ENCODE results near the gene PTPN12. TPM values are rescaled to one million over a fixed set of nuclear protein-coding genes. Genes with fewer than 3 reads are reported as not detected.
A peak's percentile ranks its signal among the peaks of the same experiment; 100 is the strongest.
"Not testable (repeated sequence)": the region's sequence is repeated elsewhere in the genome, so short reads cannot be mapped to it uniquely, and the experiment has no call there.

Gene PTPN12
- polyA plus RNA-seq, 1 donor from 2014 or later: 4.8 TPM

- Mint-ChIP-seq H3K4me1 (peaks cover 12 to 31% (median 21%) of the 10 kb centered on the region in 3 donors), H3K27me3 (no peaks in the 10 kb centered on the region), H3K36me3 (no peaks in the 10 kb centered on the region), H3K27ac (peak overlapping the region; percentile 11 to 96 (median 32)), H3K9me3 (no peaks in the 10 kb centered on the region), H3K4me3 (peak overlapping the region; percentile 56 to 91 (median 72))
Measured at GRCh38 chr7:77531038-77531437, 6.1 kb upstream of the PTPN12 start.

GRCh38 chr7:77532247-77532646 lies 4.8 kb upstream of the PTPN12 start:
- no peaks in the 10 kb centered on the region for H3K27me3 Mint-ChIP-seq
- H3K36me3 Mint-ChIP-seq: no peaks in the 10 kb centered on the region
- H3K27ac Mint-ChIP-seq: peak overlapping the region in 1 of 3 donors; percentile 74
- no peaks in the 10 kb centered on the region for H3K9me3 Mint-ChIP-seq
- H3K4me3 Mint-ChIP-seq: peak overlapping the region in 1 of 4 donors; percentile 67
- H3K4me1 Mint-ChIP-seq: peaks cover 14 to 35% (median 21%) of the 10 kb centered on the region in 3 donors

- H3K27ac Mint-ChIP-seq: peak overlapping the region in 1 of 3 donors; percentile 74
- not testable (repeated sequence) for H3K9me3 Mint-ChIP-seq, H3K36me3 Mint-ChIP-seq, H3K27me3 Mint-ChIP-seq
- peaks cover 14 to 35% (median 21%) of the 10 kb centered on the region in 3 donors for H3K4me1 Mint-ChIP-seq
- peak overlapping the region in 1 of 4 donors; percentile 47 for H3K4me3 Mint-ChIP-seq
Measured at GRCh38 chr7:77532732-77533131, 4.4 kb upstream of the PTPN12 start.

GRCh38 chr7:77534046-77534445 lies 3.0 kb upstream of the PTPN12 start:
- not testable (repeated sequence) for H3K36me3 Mint-ChIP-seq, H3K4me3 Mint-ChIP-seq, H3K27me3 Mint-ChIP-seq, H3K27ac Mint-ChIP-seq, H3K9me3 Mint-ChIP-seq
- H3K4me1 Mint-ChIP-seq: peaks cover 17 to 41% (median 26%) of the 10 kb centered on the region in 3 donors

- Mint-ChIP-seq H3K27me3 (no peaks in the 10 kb centered on the region), H3K27ac (peak overlapping the region in 2 of 3 donors; percentile 97 to 100), H3K4me3 (peak overlapping the region; percentile 98 to 100 (median 100)), H3K36me3 (no peaks in the 10 kb centered on the region), H3K4me1 (peaks cover 18 to 37% (median 21%) of the 10 kb centered on the region in 3 donors), H3K9me3 (peaks cover 0 to 2% (median 0%) of the 10 kb centered on the region in 3 donors)
Measured at GRCh38 chr7:77536017-77536412, 1.1 kb upstream of the PTPN12 start.

GRCh38 chr7:77536413-77537135 lies 521 bp upstream of the PTPN12 start:
- no peaks in the 10 kb centered on the region for H3K27me3 Mint-ChIP-seq
- H3K9me3 Mint-ChIP-seq: peaks cover 0 to 2% (median 0%) of the 10 kb centered on the region in 3 donors
- no peaks in the 10 kb centered on the region for H3K36me3 Mint-ChIP-seq
- peak overlapping the region; percentile 98 to 100 (median 100) for H3K4me3 Mint-ChIP-seq
- peaks cover 12 to 39% (median 20%) of the 10 kb centered on the region in 3 donors for H3K4me1 Mint-ChIP-seq
- H3K27ac Mint-ChIP-seq: peak overlapping the region; percentile 96 to 100 (median 97)

- H3K27ac Mint-ChIP-seq: peak overlapping the region; percentile 88 to 95 (median 91)
- H3K27me3 Mint-ChIP-seq: no peaks in the 10 kb centered on the region
- peaks cover 17 to 42% (median 27%) of the 10 kb centered on the region in 3 donors for H3K4me1 Mint-ChIP-seq
- H3K36me3 Mint-ChIP-seq: no peaks in the 10 kb centered on the region
- H3K4me3 Mint-ChIP-seq: peak overlapping the region; percentile 88 to 100 (median 96)
- peaks cover 0 to 2% (median 0%) of the 10 kb centered on the region in 3 donors for H3K9me3 Mint-ChIP-seq
Measured at GRCh38 chr7:77537778-77538280, 734 bp downstream of the PTPN12 start.

- peak overlapping the region; percentile 89 to 95 (median 91) for H3K27ac Mint-ChIP-seq
- peak overlapping the region; percentile 88 to 100 (median 96) for H3K4me3 Mint-ChIP-seq
- H3K9me3 Mint-ChIP-seq: peaks cover 0 to 2% (median 0%) of the 10 kb centered on the region in 3 donors
- H3K4me1 Mint-ChIP-seq: peaks cover 21 to 46% (median 29%) of the 10 kb centered on the region in 3 donors
- no peaks in the 10 kb centered on the region for H3K27me3 Mint-ChIP-seq
- no peaks in the 10 kb centered on the region for H3K36me3 Mint-ChIP-seq
Measured at GRCh38 chr7:77538281-77539212, 1.5 kb downstream of the PTPN12 start.

- H3K4me1 Mint-ChIP-seq: peaks cover 30 to 52% (median 39%) of the 10 kb centered on the region in 3 donors
- H3K27ac Mint-ChIP-seq: peak overlapping the region in 1 of 3 donors; percentile 14
Measured at GRCh38 chr7:77540402-77540822, 3.3 kb downstream of the PTPN12 start.

GRCh38 chr7:77540993-77541392 lies 3.9 kb downstream of the PTPN12 start:
- not testable (repeated sequence) for H3K36me3 Mint-ChIP-seq, H3K9me3 Mint-ChIP-seq, H3K27me3 Mint-ChIP-seq
- peak overlapping the region in 1 of 4 donors; percentile 0 for H3K4me3 Mint-ChIP-seq
- H3K4me1 Mint-ChIP-seq: peaks cover 30 to 48% (median 38%) of the 10 kb centered on the region in 3 donors
- peak overlapping the region in 1 of 3 donors; percentile 18 for H3K27ac Mint-ChIP-seq

More at GRCh38 chr7:77540402-77540822, 3.3 kb downstream of the PTPN12 start:
- Mint-ChIP-seq H3K27me3 (no peaks in the 10 kb centered on the region), H3K36me3 (no peaks in the 10 kb centered on the region), H3K9me3 (peaks cover 0 to 2% (median 0%) of the 10 kb centered on the region in 3 donors), H3K4me3 (peak overlapping the region in 3 of 4 donors; percentile 30 to 100 (median 89))

- Mint-ChIP-seq H3K36me3 (peaks cover 3% of the 10 kb centered on the region), H3K9me3 (peaks cover 0 to 3% (median 2%) of the 10 kb centered on the region in 3 donors), H3K4me3 (peak overlapping the region in 2 of 4 donors; percentile 0 to 38), H3K4me1 (peaks cover 34 to 45% (median 42%) of the 10 kb centered on the region in 3 donors), H3K27me3 (no peaks in the 10 kb centered on the region), H3K27ac (peak overlapping the region; percentile 0 to 64 (median 18))
Measured at GRCh38 chr7:77542409-77542808, 5.3 kb downstream of the PTPN12 start.

- Mint-ChIP-seq H3K9me3 (peaks cover 0 to 3% (median 2%) of the 10 kb centered on the region in 3 donors), H3K36me3 (peaks cover 3% of the 10 kb centered on the region), H3K4me3 (peak overlapping the region in 1 of 4 donors; percentile 38), H3K4me1 (peaks cover 39 to 49% (median 47%) of the 10 kb centered on the region in 3 donors), H3K27ac (peak overlapping the region in 2 of 3 donors; percentile 0 to 64), H3K27me3 (no peaks in the 10 kb centered on the region)
Measured at GRCh38 chr7:77542895-77543294, 5.8 kb downstream of the PTPN12 start.

GRCh38 chr7:77543910-77544309 lies 6.8 kb downstream of the PTPN12 start:
- Mint-ChIP-seq H3K4me3 (no peak overlapping the region), H3K4me1 (peaks cover 43 to 51% (median 51%) of the 10 kb centered on the region in 3 donors), H3K36me3 (peaks cover 7% of the 10 kb centered on the region), H3K9me3 (peaks cover 0 to 3% (median 0%) of the 10 kb centered on the region in 3 donors), H3K27ac (peak overlapping the region in 1 of 3 donors; percentile 60), H3K27me3 (no peaks in the 10 kb centered on the region)

- Mint-ChIP-seq H3K4me3 (no peak overlapping the region), H3K4me1 (peaks cover 42 to 51% (median 47%) of the 10 kb centered on the region in 3 donors), H3K27me3 (no peaks in the 10 kb centered on the region), H3K27ac (no peak overlapping the region), H3K9me3 (peaks cover 0 to 3% (median 0%) of the 10 kb centered on the region in 3 donors), H3K36me3 (peaks cover 7% of the 10 kb centered on the region)
Measured at GRCh38 chr7:77544518-77544917, 7.4 kb downstream of the PTPN12 start.
